OCI-LY7 (cell line): Measurements from ENCODE around the gene ZNF20. TPM values are rescaled to one million over a fixed set of nuclear protein-coding genes. Genes with fewer than 3 reads are reported as not detected.
"Not testable (repeated sequence)": the region's sequence is repeated elsewhere in the genome, so short reads cannot be mapped to it uniquely, and the experiment has no call there.

Experiments used
- BruUV-seq: library from RNA; stranded (reverse); fragments of 400-500 nt; replicated peaks from 2 replicates; lab custom pipeline; 2021; lab: Mats Ljungman, UMichigan
- CTCF ChIA-PET: fragments of 300-600 bp; sonication (Branson Sonifier 250); formaldehyde crosslinking; loops from one replicate; lab custom pipeline; 2022; ENCODE audit warnings: antibody characterized with exemption; ENCODE audit not compliant: unreplicated experiment; lab: Charles Lee
- POLR2A ChIA-PET: fragments of 300-600 bp; sonication (Branson Sonifier 250); formaldehyde crosslinking; loops from one replicate; lab custom pipeline; 2022; ENCODE audit warnings: antibody characterized with exemption; lab: Charles Lee
- DNase-seq: peaks from one replicate; pipeline ENCODE4 v3.0.0-alpha.2; 2015; ENCODE audit warnings: low spot score
- H2AFZ ChIP-seq: fragments of 200-600 bp; sonication (generic), shearing (Covaris generic); 2 replicates; pipeline ENCODE4 v1.6.1; 2014; ENCODE audit warnings: mild to moderate bottlenecking, antibody characterized with exemption, low read length, moderate library complexity
- H3K27ac ChIP-seq: fragments of 200-600 bp; sonication (generic); 2 replicates; pipeline ENCODE4 v1.5.1; 2014; ENCODE audit warnings: mixed run types, low read depth, mild to moderate bottlenecking, moderate library complexity, low read length, inconsistent platforms; ENCODE audit not compliant: poor library complexity, severe bottlenecking
- H3K36me3 ChIP-seq: fragments of 200-600 bp; sonication (generic); 2 replicates; pipeline ENCODE4 v1.6.1; 2014; ENCODE audit warnings: mild to moderate bottlenecking, antibody characterized with exemption, low read length, moderate library complexity, mixed read lengths; ENCODE audit not compliant: insufficient read depth
- H3K4me1 ChIP-seq: fragments of 200-600 bp; sonication (generic); 2 replicates; pipeline ENCODE4 v1.5.1; 2014; ENCODE audit warnings: mild to moderate bottlenecking, low read length; ENCODE audit not compliant: insufficient read depth, poor library complexity, severe bottlenecking
- H3K4me2 ChIP-seq: fragments of 200-600 bp; sonication (generic); 2 replicates; pipeline ENCODE4 v1.6.1; 2014; ENCODE audit warnings: mild to moderate bottlenecking, low read length
- H3K4me3 ChIP-seq: fragments of 200-600 bp; sonication (generic); 2 replicates; pipeline ENCODE4 v1.5.1; 2014; ENCODE audit warnings: mild to moderate bottlenecking, low read depth, low read length; ENCODE audit not compliant: poor library complexity, severe bottlenecking
- H3K79me2 ChIP-seq: fragments of 200-600 bp; sonication (generic); 2 replicates; pipeline ENCODE4 v1.6.1; 2016; ENCODE audit warnings: low read depth, mild to moderate bottlenecking, low read length, moderate library complexity, mixed read lengths; ENCODE audit not compliant: insufficient read depth
- H3K9me2 ChIP-seq: fragments of 200-600 bp; sonication (generic); 2 replicates; pipeline ENCODE4 v1.6.1; 2016; ENCODE audit warnings: mild to moderate bottlenecking, low read length, mixed read lengths; ENCODE audit not compliant: insufficient read depth
- H3K9me3 ChIP-seq: fragments of 200-600 bp; sonication (generic); 2 replicates; pipeline ENCODE4 v1.6.1; 2014; ENCODE audit warnings: mild to moderate bottlenecking, mixed run types, low read length, mixed read lengths
- H4K20me1 ChIP-seq: fragments of 200-600 bp; sonication (generic); 2 replicates; pipeline ENCODE4 v1.6.1; 2014; ENCODE audit warnings: mild to moderate bottlenecking, antibody characterized with exemption, low read length, moderate library complexity, mixed read lengths; ENCODE audit not compliant: insufficient read depth
- CTCF ChIP-seq: fragments of 200-600 bp; sonication (generic); conservative IDR thresholded peaks from 2 replicates; pipeline ENCODE4 v1.5.1; 2014; ENCODE audit warnings: mild to moderate bottlenecking, antibody characterized with exemption, low read length, moderate library complexity, mixed read lengths
- EZH2phosphoT487 ChIP-seq: fragments of 200-600 bp; sonication (generic); IDR thresholded peaks from 2 replicates; pipeline ENCODE4 v1.6.1; 2018; ENCODE audit warnings: low read depth, borderline replicate concordance, mild to moderate bottlenecking, mixed run types, antibody characterized with exemption, low read length, moderate library complexity, mixed read lengths
- intact Hi-C: fragments of 100-400 bp; cut with micrococcal nuclease; formaldehyde crosslinking; loops from one replicate; pipeline ENCODE4 v1.10.0; 2022; ENCODE audit not compliant: unreplicated experiment
- small RNA-seq: library from RNA; depleted of rRNA; stranded (forward); fragments of <200 nt; gene quantifications from one replicate; pipeline ENCODE3, GENCODE V24; 2014
- total RNA-seq, 2 experiments: library from RNA; depleted of rRNA in 1 of 2; stranded (reverse); fragments of >200 nt in 1 of 2; shearing (Covaris generic) in 1 of 2; gene quantifications; 2 replicates each; pipeline ENCODE4 v1.2.3, GENCODE V29; 2014 to 2022

The ZNF20 gene
- total RNA-seq, 2 experiments from 2014 or later = 6.1 to 7.1 TPM

- Histone ChIP-seq H3K4me2 (no peak overlapping the region), H3K9me2 (no peaks in the 10 kb centered on the region), H2AFZ (no peak overlapping the region), H3K27ac (no peak overlapping the region), H4K20me1 (no peaks in the 10 kb centered on the region), H3K36me3 (peaks cover 4% of the 10 kb centered on the region; the same call in 1 of the 2 replicates), H3K9me3 (0 out of 2 replicates have a peak, but pooled peaks cover 6% of the 10 kb centered on the region), H3K4me1 (peaks cover 9% of the 10 kb centered on the region), H3K4me3 (no peak overlapping the region), H3K79me2 (no peaks in the 10 kb centered on the region)
- ChIA-PET POLR2A (no interaction called here), CTCF (no interaction called here)
- intact Hi-C loops = no loop called here
- BruUV-seq = no TSS peak
- no peak for DNase-seq
- no peak for TF ChIP-seq EZH2phosphoT487
- TF ChIP-seq CTCF = no peak
These were observed 54.9 kb downstream of the ZNF20 start for GRCh38 chr19:12085074-12085818.

GRCh38 chr19:12083336-12083735, 56.8 kb downstream of the ZNF20 start:
- H4K20me1 ChIP-seq, BruUV-seq, DNase-seq, H3K9me3 ChIP-seq, H3K9me2 ChIP-seq, H2AFZ ChIP-seq, H3K27ac ChIP-seq, intact Hi-C loops, H3K79me2 ChIP-seq, POLR2A ChIA-PET, CTCF ChIA-PET, H3K4me3 ChIP-seq, H3K4me2 ChIP-seq: not testable (repeated sequence)
- peaks cover 18% of the 10 kb centered on the region for H3K4me1 ChIP-seq
- H3K36me3 ChIP-seq = peaks cover 16% of the 10 kb centered on the region

Small RNA genes lying within 50 kb of the gene (small RNA-seq; reads per million reads assigned to genes)
- not detected for gene RF00019
- not detected for gene RNA5SP467

Other genes starting within 250 kb of the ZNF20 start
- 18.2 and 20.4 TPM in 2 replicates for gene ZNF700, start 215.2 kb downstream of the ZNF20 start, total RNA-seq (2014; rRNA removed; shearing (Covaris generic))
- gene ZNF700, start 215.2 kb downstream of the ZNF20 start, total RNA-seq (2022) = 28.2 and 28.4 TPM in 2 replicates
- 2.7 and 2.8 TPM in 2 replicates for gene ZNF763, start 175.3 kb downstream of the ZNF20 start, total RNA-seq (2014; rRNA removed; shearing (Covaris generic))
- 6.2 and 7.7 TPM in 2 replicates for gene ZNF763, start 175.3 kb downstream of the ZNF20 start, total RNA-seq (2022)
- gene ZNF433, start 104.7 kb downstream of the ZNF20 start, total RNA-seq (2014; rRNA removed; shearing (Covaris generic)) = 1.6 and 1.9 TPM in 2 replicates
- 0.76 and 0.89 TPM in 2 replicates for gene ZNF433, start 104.7 kb downstream of the ZNF20 start, total RNA-seq (2022)
- gene ZNF878, start 87.4 kb downstream of the ZNF20 start, total RNA-seq (2014; rRNA removed; shearing (Covaris generic)) = 0.72 and 1.0 TPM in 2 replicates
- gene ZNF878, start 87.4 kb downstream of the ZNF20 start, total RNA-seq (2022) = 1.0 and 1.5 TPM in 2 replicates
- 5.8 and 6.7 TPM in 2 replicates for gene ZNF844, start 75.6 kb downstream of the ZNF20 start, total RNA-seq (2014; rRNA removed; shearing (Covaris generic))
- 7.7 and 9.3 TPM in 2 replicates for gene ZNF844, start 75.6 kb downstream of the ZNF20 start, total RNA-seq (2022)
- gene ZNF625, start 16.4 kb upstream of the ZNF20 start, total RNA-seq (2014; rRNA removed; shearing (Covaris generic)) = 7.3 and 7.8 TPM in 2 replicates
- 9.2 and 10.0 TPM in 2 replicates for gene ZNF625, start 16.4 kb upstream of the ZNF20 start, total RNA-seq (2022)
- 12.5 and 13.5 TPM in 2 replicates for gene ZNF136, start 22.7 kb upstream of the ZNF20 start, total RNA-seq (2014; rRNA removed; shearing (Covaris generic))
- gene ZNF136, start 22.7 kb upstream of the ZNF20 start, total RNA-seq (2022) = 12.7 and 16.7 TPM in 2 replicates
- gene ZNF44, start 154.5 kb upstream of the ZNF20 start, total RNA-seq (2014; rRNA removed; shearing (Covaris generic)) = 4.1 and 4.6 TPM in 2 replicates
- gene ZNF44, start 154.5 kb upstream of the ZNF20 start, total RNA-seq (2022) = 10.6 and 12.5 TPM in 2 replicates
- gene ZNF563, start 193.3 kb upstream of the ZNF20 start, total RNA-seq (2014; rRNA removed; shearing (Covaris generic)) = 3.2 and 5.9 TPM in 2 replicates
- 5.9 and 6.6 TPM in 2 replicates for gene ZNF563, start 193.3 kb upstream of the ZNF20 start, total RNA-seq (2022)
- 0.19 TPM in 1 of 2 replicates, not detected in the other for gene ZNF442, start 225.3 kb upstream of the ZNF20 start, total RNA-seq (2014; rRNA removed; shearing (Covaris generic))
- gene ZNF442, start 225.3 kb upstream of the ZNF20 start, total RNA-seq (2022) = 0.76 and 0.77 TPM in 2 replicates